ENCODE results near the gene NISCH.

NISCH gene

DNA sequence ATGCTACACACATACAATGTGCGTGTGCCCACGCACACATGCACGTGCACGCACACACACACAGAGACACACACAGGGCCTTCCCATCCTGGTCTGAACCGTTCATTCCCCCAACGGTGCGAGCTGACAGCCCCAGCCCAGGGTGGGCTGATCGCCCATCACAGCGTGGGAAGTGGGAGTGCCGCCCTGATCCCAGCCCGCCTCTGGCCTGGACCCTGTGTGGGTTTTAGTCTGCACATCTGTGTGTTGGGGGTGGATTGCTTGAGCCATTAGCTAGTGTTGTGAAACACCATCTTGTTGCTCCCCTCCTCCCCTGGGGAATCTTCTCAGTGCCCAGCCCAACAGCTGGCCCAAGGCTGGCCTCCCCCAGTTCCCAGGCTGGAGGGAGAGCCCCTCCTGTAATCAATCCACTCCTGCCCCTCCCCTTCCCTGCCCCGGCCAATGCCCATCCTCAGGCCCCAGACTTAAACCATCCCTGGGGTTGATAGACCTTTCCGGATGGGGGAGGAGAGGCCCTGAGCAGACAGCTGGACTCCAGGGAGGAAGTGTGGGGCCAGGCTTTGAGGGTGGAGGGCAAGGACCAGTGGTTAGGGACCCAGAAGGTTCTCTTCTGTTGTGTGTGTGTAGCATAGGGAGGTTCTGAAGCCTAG, 18.8 kb upstream of the NISCH start:
- no peak for DNase-seq

DNA sequence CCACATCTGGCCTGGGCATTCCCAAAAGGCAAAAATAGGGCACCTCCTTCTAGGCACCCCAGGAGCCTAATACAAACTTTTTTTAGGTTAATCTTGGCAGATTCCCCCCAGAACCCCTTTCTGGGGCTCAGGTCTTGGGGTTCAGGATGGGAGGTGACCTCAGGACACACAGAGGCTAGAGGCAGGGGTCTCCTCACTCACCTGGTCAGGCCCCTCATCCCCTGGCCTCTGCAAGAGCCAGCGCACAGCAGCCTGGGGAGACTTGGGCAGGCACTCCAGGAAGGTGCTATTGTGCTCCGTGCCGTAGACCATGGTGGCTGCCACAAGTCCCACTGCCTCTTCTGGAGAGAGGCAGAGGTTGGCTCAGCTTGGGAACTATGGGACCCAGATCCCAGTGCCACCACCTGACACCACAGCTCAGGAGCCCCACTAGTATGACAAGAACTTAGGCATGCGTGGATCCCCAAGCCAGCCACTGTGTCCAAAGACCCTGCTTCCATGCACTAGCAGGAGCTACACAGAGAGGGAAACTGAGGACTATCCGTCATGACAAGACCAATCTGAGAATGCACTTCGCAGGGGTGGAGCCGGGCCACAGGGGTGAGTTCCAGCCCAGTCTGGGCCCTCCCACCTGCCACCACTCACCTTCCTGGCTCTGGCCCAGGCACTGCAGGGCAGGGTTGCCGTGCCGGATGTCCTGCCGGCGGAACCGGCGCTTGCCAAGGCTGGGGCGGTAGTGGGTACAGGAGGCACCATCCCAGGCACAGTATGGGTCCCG, 17.9 kb upstream of the NISCH start:
- no peak for DNase-seq

DNA sequence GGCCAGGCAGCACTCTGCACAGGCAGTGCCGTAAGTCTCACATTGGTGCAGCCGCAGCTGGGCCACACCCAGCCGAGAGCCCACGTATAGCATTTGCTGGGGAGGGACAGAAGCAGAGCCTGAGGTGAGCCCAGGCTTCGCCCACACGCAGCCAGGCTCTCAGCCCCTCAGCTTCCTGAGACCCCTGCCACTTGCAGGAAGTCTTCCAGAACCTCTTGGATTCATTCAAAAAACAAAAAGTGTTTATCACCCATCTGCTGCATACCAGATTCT, 17.4 kb upstream of the NISCH start:
- no peak for DNase-seq

DNA sequence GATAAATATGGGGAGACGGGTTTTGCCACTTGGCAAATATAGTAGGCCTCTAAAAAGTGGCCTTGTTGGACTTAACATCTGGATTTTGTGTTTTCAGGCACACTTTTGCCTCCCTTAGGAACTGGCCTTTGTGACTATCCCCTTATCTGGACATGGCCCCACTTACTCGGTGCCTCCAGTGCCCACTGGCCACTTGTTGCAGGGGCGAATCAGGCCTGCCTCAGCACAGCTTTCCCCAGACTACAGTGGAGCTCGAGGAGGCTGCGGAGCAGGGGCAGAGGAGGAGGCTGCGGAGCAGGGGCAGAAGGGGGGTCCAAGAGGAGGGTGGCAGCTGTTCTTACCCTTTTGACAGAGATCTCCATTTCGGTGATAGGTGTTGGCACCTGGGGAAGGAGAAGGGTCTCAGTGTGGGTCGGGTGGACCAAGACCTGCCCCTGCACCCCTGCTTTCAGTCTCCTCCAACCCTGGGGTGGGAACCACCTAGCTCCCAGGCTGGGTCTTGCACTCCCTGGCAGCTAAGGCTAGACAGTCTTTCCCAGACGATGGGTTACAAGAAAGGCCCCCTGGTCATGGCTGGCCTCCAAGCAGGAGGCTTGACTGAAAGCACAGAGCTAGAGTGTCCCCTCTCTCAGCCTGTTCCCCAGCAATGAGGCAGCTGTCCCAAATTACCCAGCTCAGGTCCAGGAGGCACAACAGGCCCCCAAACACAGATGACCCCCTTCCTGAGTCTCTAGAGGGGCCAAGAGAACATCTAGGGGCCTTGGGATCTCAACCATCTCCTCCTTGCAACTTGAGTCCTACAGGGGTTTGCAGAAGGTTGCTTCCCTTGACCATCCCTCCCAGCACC, 16.6 kb upstream of the NISCH start:
- no peak for DNase-seq

DNA sequence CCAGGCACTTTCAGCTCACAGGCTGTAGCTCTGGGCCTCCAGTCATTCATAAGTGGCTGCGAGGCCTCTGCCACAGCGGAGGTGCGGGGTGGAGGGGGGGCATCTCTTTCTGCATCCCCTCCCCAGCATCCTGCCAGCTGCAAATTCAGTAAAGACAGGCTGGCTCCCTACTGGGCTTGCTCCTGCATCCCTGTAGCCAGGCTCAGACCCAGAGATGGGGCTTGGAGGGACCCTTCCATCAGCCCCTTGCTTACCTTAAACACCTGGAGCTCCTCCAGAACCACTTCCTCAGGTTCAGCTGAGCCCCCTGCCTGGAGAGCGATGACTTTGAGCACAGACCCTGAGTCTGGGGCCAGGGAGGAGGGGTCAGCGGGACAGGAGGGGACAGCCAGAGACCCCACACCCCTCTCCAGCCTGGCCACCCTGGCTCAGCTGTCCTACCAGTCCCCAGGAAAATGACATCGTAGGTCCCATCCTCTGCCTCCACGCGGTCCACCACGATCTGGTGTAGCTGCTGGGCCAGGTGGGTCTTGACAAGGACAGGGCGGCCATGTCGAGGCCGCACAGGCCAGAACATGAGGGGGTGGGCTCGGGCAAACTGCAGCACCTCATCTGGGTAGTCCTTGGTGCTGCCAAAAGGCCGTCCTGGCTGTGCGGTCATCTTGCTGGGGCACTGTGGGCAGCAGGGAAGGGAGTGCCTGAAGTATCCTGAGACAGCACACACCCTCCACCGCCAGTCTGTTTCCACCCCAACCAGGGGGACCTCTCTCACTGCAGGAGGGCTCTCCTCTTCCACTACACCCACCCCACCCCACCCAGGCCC, 15.8 kb upstream of the NISCH start:
- DNase-seq = no peak

DNA sequence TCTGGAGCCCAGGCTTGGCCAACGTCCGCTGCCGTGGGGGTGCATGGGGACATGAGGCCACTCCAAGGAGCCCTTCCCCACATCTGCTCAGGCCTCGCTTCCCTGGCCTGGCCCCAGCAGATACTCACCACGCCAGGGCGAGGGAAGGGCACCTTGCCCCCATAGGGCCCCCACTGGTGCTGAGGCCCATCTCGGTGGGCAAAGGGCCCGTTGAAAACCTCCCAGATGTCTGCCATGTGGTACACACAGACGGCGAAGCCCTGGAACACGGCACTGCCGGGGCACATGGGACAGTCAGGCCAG, 15.2 kb upstream of the NISCH start:
- DNase-seq = no peak

DNA sequence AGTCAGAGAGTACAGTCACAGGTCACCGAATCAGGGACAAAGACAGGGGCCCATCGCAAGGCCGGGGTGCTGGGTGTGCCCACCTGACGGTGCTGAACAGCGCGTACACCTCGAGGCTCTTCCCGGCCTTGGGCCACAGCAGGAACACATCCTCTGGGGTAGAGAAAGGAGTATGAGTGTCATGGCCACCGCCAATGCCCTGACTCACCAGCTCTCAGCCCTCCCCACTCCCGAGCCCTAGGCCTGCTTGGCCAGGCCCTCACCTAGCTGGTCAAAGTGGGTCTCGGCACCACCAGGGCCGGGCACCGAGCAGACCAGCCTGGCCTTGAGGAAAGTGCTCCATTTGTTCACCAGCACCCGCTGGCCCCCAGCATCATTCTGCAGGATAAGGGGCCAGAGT, 14.7 kb upstream of the NISCH start:
- DNase-seq = no peak

DNA sequence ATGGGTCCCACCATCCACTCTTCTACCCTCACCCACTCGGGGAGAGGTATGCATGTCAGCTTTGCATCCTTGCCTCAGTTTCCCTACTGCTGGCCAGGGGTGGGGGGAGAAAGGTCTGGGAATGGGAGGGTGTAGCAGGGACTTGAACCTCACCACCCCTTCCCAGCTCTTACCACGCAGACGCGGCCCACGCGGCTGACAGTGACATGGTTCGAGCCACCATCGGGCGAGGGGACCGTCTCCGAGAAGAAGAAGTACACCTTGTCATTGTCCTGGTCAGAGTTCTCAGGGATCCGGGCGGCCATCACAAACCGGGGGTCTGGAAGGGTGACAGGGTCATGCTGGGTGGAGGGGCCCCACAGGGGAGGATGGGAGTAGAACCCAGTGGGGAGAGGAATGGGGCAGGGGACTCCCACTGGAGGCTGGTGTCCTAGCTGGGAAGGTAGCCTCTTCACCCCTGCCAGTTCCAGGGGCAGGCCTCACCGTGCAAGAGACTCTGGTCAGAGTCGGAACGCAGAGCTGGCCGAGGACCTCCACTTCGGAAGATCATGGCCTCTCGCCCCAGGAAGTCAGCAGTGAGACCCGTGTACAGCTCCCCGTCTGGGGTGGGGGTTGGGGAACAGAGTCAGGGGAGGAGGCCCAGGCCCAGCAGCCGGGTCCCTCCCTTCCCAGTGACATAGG, 14.2 kb upstream of the NISCH start:
- no peak for DNase-seq

DNA sequence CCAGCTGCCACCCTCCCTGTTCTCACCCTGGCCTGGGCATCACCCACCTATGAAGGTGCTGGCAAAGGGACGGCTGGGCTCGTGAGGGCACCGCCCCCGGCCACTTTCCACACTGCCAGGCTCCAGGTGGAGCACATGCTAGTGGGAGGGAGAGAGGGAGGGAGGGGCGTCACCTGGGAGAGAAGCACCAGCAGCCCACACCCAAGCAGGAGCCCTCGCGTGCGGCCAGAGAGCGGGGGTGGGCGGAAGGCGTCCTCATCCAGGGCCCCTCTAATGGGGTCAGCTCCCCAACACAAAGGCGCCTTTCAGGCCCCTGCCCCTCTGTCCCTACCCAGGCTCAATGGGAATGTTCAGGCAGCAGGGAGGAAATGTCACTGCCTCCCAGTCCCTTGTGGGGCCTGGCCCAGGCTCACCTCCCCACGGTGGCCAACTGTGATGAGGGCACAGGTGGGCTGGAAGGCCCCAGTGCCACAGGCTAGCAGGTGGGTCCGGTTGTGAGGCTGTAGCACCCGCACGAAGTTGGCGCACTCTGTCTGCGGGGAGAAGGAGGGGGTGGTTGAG, 13.6 kb upstream of the NISCH start:
- DNase-seq = no peak

DNA sequence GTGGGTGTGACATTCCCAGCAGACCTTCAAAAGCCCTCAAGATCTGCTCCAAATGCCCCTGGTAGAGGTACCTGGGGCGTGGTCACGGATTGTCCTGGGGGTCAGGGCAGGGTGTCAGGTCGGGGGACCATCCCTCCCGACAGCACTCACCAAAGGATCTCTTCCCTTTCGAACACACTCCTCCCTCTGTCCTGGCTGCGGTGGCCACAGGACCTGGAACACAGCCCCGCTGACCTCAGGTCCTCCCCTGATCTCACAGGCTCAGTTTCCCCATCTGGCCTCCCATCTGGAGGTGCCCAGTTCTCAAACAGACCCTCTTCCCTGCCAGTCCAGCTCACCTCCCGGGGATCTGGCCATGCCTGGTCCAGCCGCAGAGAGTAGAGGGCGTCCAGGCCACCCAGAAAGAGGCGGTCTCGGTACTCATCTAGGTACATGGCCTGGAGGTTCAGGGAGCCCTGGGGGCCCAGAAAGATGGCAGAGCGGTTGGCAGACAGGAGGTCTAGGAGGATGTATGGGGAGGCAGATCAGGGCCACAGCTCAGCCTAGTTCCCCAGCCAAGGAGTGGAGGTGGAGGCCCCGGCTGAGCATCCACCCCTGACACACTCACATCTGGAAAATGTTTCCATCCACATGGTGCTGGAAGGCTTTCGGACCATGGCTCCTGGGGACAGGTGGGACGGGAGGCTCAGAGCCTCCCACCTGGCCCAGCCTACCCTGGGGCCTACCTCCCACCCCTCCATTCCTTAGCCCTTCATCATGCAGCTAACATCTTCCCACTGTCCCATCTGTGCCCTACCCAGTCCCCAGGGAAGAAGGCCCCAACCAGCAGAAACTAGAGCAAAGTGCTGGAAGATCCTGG, 12.8 kb upstream of the NISCH start:
- DNase-seq = no peak

DNA sequence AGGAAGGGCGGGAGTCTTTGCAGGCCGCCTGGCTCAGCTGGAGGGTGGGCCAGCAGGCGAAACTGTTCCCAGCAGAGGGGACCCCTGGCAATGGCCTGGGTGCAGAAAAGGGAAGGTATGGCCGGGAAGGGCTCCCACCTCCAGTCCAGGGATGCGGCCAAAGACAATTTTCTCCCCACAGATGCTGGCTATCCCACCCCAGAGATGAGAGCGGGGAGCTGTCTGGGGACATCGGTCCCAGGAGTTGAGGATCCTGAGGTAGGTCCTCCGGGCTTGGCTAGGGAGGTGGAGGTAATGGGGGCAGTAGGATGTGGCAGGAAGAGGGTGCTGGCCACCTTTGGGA, 12.2 kb upstream of the NISCH start:
- no peak for DNase-seq

DNA sequence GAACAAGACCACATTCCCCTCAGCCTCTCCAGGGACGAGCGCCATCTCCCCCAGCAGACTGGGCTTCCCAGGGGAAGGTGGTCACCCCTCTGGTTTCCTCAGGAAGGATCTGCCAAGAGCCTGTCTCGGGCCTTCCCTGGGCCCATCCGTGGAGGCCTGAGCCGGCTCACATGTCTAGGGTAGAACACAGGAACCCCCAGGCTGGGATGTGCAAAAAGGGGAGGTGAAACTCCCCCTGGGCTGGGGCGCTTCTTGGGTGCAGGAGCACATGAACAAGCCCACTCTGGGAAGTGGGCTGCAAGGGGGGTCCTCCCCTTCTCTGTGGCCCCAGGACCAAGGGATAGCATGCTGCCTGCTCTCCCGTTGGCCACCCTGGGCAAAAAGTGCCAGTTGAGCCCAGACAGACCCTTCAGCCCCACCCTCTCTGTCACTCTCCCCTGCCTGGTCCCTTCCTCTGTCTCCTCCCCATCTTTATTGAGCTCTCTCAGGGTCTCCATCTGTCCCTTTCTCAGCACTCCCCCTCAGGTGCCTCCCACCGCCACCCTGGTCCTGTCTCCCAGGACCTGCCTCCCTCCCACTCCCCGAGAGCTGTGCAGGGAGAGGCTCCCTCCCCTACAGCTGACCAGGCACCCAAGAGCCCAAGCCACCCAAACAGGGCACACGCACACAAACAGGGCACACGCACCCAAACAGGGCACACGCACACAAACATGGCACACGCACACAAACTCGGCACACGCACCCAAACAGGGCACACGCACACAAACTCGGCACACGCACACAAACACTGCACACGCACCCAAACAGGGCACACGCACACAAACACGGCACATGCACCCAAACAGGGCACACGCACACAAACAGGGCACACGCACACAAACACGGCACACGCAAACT, 11.4 kb upstream of the NISCH start:
- DNase-seq = no peak

DNA sequence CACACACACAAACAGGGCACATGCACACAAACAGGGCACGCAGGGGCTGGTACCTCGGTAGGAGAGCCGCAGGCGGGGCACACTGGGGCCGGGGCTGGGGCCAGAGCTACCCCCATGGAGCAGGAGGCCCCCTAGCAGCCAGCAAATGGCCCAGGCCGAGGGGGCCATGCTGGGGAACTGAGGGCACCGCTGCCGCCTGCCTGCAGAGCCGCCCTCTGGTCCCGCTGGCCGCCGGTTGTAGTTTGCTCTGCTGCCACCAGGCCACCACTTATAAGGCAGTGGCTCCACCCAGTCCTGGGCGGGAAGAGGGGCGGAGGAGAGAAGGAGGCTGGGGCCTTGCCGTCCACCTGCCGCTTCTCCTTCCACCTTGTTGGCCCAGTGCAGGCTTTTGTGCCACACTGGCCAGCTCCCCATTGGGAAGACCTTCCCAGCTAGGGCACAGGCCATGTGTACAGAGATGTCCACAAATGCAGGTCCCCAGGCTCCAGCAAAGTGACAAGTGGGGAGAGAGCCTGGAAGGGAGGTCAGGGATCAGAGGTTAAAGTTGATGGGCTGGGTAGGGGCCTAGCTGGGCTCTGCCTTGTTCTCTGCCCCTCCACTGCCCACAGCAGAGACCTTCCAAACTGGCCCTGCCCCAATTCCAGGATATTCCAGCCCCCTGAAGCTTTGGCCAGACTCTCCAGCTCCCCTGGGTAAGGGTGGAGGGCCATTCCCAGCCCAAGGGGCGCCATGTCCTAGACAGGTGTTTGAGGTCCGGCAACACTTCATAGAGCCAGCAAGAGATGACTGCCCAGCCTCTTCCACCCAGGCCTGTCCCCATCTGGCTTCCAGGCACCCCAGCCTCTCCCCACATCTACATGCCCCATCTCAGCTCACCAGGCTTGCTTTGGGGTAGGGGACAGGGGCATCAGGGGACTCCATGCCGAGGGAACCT, 10.3 kb upstream of the NISCH start, which contains the start of gene SEMA3G:
Gene SEMA3G, minus strand, starts transcription at position 244 of the 934 bp plus-strand sequence. Its CDS starts 76 bp downstream, at position 168.
- no peak for DNase-seq

DNA sequence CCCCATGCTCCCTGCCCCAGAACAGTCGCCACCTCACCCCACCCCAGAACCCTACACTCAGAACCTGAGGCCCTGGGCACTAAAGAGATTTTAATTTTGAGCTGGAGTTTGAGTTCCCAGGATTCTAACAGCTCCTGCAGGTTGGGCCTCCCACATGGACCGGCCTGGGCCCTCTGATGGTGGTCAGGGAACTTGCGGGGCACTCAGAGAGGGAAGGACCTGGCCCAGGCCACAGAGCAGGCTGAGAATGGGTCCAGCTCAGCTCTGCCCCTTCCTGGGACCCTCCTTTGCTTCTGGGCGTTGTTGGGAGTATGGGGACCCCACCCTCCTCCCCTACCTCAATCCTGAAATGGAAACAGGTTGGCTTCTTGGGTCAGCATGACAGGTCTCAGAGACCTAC, 9.4 kb upstream of the NISCH start:
- no peak for DNase-seq

DNA sequence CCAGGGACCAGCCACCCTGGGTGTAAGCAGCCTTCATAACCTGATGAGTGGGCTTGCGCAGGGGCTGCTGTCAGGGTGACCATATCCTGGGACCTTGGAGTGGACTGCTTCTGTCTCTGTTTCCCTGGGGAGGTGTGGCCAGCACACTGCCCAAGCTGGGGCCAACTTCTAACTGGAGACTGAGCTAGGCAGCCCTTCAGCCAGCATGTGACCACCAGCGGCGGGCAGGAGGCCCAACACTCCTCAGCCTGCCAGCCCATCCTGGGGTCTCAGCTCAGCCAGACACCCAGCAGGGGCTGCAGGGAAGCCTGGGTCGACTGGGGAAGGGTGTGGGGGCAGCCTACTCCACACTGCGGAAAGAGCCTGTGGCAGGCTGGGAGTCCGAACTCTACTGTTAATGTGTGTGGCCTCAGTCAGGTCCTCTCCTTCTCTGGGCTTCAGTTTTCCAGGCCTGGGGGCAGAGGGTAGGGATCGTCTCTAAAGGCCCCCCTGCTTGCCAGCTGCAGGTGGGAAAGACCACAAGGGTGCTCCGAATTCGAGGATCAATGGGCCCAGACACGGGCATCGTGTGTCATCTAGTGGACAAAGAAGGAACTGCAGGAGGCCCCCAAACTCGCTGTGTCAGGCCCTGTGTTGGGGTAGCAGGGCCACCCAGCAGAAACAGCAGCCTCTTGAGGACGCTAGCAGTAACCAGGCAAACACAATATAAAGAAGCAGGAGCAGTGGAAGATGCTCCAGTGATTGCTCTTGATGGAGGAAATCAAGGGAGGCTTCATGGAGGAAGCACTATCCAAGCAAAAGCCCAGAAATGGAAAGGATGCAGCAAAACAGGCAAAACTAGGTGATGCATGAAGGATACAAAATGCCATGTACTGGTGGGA, 8.5 kb upstream of the NISCH start:
- DNase-seq = no peak

DNA sequence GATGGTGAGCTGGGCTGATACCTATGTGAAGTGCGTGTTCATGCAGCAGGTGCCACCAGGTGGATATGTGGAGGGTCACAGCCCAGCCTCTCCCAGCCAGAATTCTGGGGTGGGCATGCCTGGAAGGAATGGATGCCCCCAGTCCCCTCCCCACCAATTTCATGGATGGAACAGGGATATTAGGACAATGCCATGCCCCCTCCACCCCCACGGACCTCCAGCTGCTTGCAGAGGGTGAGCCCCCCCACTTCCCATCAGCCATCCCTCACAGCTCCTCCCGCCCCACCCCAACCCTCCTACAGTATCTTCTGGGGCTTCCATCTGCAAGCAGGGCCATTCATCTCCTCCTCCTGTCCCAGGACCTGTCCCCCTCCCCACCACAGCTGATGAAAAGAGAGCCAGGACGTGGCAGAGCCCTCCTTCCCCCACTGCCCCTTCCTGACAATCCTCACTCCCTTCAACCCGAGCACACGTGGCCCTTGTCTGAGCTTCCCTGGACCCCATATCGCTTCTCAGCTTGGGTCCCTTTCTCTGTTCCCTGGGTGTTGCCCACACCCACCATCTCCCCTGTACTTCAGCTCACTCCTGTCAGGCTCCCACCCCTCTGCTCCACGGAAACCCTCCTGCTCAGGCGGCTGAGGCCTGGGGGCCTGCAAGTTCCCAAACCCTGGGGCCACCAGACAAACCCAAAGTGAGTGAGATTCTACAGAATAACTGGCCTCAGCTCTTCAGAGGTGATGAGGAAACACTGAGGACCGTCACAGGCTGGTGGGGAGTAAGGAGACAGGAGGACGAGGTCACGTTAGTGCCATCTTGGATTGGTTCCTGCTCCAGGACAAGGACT, 7.7 kb upstream of the NISCH start:
- no peak for DNase-seq

Measured in NCI-H2227 treated with DMSO at 0.1 percent for 48 hours (cell line).